GM13977 (cell line): Measurements from ENCODE around the gene CEP128.

Experiments used
- DNase-seq: peaks from one replicate; pipeline ENCODE4 v3.0.0; 2012; ENCODE audit warnings: low spot score
- CTCF ChIP-seq: IDR thresholded peaks from 2 replicates; pipeline ENCODE4 v1.5.1; 2012; ENCODE audit warnings: mild to moderate bottlenecking, control low read depth; ENCODE audit not compliant: insufficient read depth; ENCODE audit errors: extremely low read depth, missing control alignments
- in situ Hi-C: fragments of 300-500 bp; cut with MboI; formaldehyde crosslinking; loops from one replicate; pipeline ENCODE4 v1.12.0; 2022; ENCODE audit warnings: low sequenced_read_pairs, low pct_unique_long_range_greater_than_20kb, mixed read lengths, inconsistent platforms; ENCODE audit not compliant: unreplicated experiment

Gene CEP128

GRCh38 chr14:80627745-80628144, 313.8 kb downstream of the CEP128 start:
- in situ Hi-C loops: no loop called here
- no peak for TF ChIP-seq CTCF

DNA sequence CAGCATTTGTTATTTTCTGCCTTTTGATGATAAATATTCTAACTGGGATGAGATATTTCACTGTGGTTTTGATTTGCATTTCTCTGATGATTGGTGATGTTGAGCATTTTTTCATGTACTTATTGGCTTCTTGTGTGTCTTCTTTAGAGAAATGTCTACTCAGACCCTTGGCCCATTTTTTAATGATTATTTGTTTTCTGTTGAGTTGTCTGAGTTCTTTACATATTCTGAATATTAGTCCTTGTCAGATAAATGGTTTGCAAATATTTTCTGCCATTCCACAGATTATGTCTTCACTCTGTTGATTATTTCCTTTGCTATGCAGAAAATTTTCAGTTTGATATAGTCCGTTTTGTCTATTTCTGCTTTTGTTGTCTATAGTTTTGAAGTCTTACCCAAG, 317.0 kb downstream of the CEP128 start:
- DNase-seq: no peak
- no peak for TF ChIP-seq CTCF
- in situ Hi-C loops: no loop called here

More at GRCh38 chr14:80627745-80628144, 313.8 kb downstream of the CEP128 start:
- no peak for DNase-seq

GRCh38 chr14:80621701-80622100, 319.8 kb downstream of the CEP128 start:
- no peak for DNase-seq
- in situ Hi-C loops: no loop called here
- TF ChIP-seq CTCF: no peak

- in situ Hi-C loops: no loop called here
- no peak for TF ChIP-seq CTCF
- no peak for DNase-seq
Measured at GRCh38 chr14:80620434-80620833, 321.1 kb downstream of the CEP128 start.

GRCh38 chr14:80618751-80619329, 322.7 kb downstream of the CEP128 start:
- in situ Hi-C loops: no loop called here
- no peak for DNase-seq
- TF ChIP-seq CTCF: no peak

- DNase-seq: peak; percentile 20
- TF ChIP-seq CTCF: no peak
Measured at GRCh38 chr14:80615831-80616230, 325.7 kb downstream of the CEP128 start.

GRCh38 chr14:80609055-80609454, 332.5 kb downstream of the CEP128 start:
- in situ Hi-C loops: no loop called here
- no peak for TF ChIP-seq CTCF
- no peak for DNase-seq

More at GRCh38 chr14:80615831-80616230, 325.7 kb downstream of the CEP128 start:
- in situ Hi-C loops: no loop called here
